Measurements from ENCODE around the gene C1QL2.

The C1QL2 gene

DNA sequence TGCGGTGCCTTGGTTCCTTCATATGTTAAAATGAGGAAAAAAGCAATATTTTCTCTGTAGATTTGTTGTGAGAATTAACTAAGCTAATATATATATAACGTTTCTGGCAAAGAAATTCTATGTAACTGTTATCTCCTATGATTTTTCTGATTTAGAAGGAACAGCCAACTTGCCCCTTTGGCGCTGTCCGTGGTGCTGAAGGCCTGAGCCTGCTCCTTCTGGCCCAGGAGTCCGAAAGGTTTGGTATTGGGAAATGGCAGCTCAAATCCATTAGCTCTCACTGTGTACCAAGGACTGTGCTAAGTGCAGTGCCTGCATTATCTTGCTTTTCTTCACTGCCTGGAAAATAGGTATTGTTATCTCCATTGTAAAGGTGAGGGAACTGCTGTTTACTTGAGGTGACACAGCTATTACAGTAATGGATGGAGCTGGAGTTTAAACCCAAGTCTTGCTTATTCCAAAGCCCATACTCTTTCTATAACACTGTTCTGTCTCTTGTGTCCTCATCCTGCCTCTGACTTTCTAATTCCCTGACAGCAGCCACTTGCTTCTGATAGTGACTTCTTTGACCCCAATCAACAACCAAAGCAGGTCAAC is 52.2 kb downstream of the C1QL2 start:
- peak; percentile 44 for DNase-seq (ENCODE audit: low spot score)
